GM12801 (cell line): ENCODE measurements around the gene SLC39A8.

ENCODE experiments used
- CTCF ChIP-seq: IDR thresholded peaks from one replicate; pipeline ENCODE4 v1.5.1; 2011; ENCODE audit warnings: control low read depth; ENCODE audit not compliant: insufficient read length; ENCODE audit errors: extremely low read depth

SLC39A8 gene

GRCh38 chr4:102344954-102345794 lies at the start of gene SLC39A8:
Gene SLC39A8 (minus strand): TSS chr4:102345482. CDS start chr4:102344662, 820 bp downstream.
- no peak for TF ChIP-seq CTCF

- TF ChIP-seq CTCF: no peak
These were observed 46.9 kb upstream of the SLC39A8 start for GRCh38 chr4:102392033-102392744.

- TF ChIP-seq CTCF: no peak
These were observed 45.2 kb upstream of the SLC39A8 start for GRCh38 chr4:102390438-102390837.

- TF ChIP-seq CTCF: no peak
These were observed 43.3 kb upstream of the SLC39A8 start for GRCh38 chr4:102388611-102389010.

GRCh38 chr4:102387552-102388150 lies 42.4 kb upstream of the SLC39A8 start:
- TF ChIP-seq CTCF: no peak

GRCh38 chr4:102386966-102387365 lies 41.7 kb upstream of the SLC39A8 start:
- no peak for TF ChIP-seq CTCF

- no peak for TF ChIP-seq CTCF
These were observed 17.7 kb upstream of the SLC39A8 start for GRCh38 chr4:102362922-102363432.
